Stimulated activated CD8-positive, alpha-beta memory T cell treated with anti-CD3 and anti-CD28 coated beads, Interleukin-7, amount 100 ng/mL, for 48 hours (primary cell): ENCODE data around the gene GRIN2D.

Experiments used
- DNase-seq, 2 donors: peaks; one replicate each; pipeline ENCODE4 v3.0.0-alpha.2; 2020; ENCODE audit warnings: low read depth in 1 of 2; ENCODE audit errors: extremely low read depth in 1 of 2

Gene GRIN2D

DNA sequence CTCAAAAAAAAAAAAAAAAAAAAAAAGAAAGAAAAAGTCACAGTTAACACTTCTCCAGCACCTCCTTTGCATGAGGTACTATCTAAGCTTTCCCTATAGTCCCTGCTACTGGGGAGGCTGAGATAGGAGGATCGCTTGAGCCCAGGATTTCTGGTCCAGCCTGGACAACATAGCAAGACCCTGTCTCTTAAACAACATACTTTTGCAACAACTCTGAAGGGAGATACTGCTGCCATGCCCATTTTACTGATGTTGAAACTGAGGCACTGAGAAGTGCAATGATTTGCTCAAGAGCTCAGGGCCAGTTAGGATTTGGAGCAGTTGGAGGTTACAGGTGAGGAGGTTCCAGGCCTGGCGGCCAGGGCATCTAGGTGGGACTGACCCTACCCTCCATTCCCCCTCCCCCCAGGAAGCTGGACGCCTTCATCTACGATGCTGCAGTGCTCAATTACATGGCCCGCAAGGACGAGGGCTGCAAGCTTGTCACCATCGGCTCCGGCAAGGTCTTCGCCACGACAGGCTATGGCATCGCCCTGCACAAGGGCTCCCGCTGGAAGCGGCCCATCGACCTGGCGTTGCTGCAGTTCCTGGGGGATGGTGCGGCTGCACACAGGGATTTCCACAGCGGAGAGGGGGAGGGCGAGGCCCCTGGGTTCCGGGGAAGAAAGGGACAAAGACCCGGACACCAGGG lies 48.0 kb downstream of the GRIN2D start:
- no peak for DNase-seq

DNA sequence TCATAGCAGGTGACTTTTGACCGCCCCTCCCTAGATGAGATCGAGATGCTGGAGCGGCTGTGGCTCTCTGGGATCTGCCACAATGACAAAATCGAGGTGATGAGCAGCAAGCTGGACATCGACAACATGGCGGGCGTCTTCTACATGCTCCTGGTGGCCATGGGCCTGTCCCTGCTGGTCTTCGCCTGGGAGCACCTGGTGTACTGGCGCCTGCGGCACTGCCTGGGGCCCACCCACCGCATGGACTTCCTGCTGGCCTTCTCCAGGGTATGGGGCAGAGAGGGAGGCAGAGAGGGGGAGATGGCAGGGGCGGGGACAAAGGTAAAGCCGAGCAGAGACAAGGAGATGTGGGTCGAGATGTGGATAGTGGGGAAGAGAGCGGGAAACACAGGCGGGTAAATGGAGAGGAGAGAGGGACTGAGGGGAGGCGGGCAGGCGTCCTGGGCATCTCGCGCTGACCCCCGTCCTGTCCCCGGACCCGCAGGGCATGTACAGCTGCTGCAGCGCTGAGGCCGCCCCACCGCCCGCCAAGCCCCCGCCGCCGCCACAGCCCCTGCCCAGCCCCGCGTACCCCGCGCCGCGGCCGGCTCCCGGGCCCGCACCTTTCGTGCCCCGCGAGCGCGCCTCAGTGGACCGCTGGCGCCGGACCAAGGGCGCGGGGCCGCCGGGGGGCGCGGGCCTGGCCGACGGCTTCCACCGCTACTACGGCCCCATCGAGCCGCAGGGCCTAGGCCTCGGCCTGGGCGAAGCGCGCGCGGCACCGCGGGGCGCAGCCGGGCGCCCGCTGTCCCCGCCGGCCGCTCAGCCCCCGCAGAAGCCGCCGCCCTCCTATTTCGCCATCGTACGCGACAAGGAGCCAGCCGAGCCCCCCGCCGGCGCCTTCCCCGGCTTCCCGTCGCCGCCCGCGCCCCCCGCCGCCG lies 48.9 kb downstream of the GRIN2D start:
- no peak for DNase-seq

DNA sequence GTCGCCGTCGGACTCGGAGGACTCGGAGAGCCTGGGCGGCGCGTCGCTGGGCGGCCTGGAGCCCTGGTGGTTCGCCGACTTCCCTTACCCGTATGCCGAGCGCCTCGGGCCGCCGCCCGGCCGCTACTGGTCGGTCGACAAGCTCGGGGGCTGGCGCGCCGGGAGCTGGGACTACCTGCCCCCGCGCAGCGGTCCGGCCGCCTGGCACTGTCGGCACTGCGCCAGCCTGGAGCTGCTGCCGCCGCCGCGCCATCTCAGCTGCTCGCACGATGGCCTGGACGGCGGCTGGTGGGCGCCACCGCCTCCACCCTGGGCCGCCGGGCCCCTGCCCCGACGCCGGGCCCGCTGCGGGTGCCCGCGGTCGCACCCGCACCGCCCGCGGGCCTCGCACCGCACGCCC lies 49.8 kb downstream of the GRIN2D start:
- no peak for DNase-seq
